ENCODE measurements around the gene TMEM143.
"Not testable (repeated sequence)": the region's sequence is repeated elsewhere in the genome, so short reads cannot be mapped to it uniquely, and the experiment has no call there.

TMEM143 gene

GRCh38 chr19:48390188-48391099 lies 26.7 kb upstream of the TMEM143 start:
- no peak for FAIRE-seq

DNA sequence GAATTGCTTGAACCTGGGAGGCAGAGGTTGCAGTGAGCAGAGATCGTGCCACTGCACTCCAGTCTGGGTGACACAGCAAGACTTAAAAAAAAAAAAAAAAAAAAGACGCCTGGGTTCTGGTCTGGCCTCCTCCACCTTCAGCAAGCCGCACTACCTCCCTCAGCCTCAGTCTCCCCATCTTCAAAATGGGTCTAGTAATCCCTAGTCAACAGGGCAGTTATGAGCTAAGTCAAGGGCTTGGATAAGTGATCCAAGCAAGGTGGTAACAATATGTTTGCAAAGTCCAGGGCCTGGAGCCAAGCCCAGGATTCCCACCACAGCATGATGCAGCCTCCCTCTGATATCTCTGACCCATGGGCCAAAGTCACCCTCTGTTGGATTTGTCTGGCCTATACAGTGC lies 23.2 kb upstream of the TMEM143 start:
- no peak for FAIRE-seq

- FAIRE-seq: no peak
These were observed 21.8 kb upstream of the TMEM143 start for GRCh38 chr19:48385461-48386087.

DNA sequence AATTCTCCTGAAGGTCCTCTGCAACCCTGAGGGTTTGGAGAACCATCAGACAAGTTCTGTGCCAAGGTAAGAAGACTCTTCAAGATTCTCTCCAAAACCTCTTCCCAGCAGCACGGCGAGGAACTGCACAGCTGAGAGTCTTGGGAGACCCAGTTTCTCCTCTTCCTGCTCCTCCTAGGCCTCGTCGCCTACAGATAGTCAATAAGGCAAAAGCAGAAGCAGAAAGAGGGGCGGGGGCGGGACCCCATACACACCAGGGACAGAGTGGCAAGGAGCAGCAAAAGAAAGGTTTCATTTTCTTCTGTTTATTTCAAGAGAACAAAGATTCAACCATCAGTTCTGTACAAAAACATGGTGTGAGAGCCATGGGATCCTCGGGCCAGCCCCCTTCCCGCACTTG lies 18.5 kb upstream of the TMEM143 start:
- no peak for FAIRE-seq

GRCh38 chr19:48381178-48381950 lies 17.6 kb upstream of the TMEM143 start:
- no peak for FAIRE-seq

DNA sequence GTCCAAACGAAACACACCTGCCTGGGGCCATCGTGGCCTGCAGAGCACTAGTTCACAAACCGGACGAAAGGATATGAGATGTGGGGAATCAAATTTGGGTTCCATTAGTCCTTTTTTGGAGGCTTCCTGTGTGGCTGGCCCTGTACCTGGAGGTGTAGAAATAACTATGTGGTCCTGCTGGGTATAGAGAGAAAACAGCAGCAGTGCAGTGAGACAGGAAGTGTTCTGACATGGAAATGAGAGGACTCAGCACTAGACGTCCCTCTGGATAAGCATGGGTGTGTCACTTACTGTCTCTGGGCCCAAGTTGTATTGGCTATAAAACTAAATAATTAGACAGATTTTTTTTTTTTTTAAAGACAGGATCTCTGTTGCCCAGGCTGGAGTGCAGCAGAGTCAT lies 15.3 kb upstream of the TMEM143 start:
- FAIRE-seq: no peak

- FAIRE-seq: no peak
These were observed 14.4 kb upstream of the TMEM143 start for GRCh38 chr19:48378194-48378570.

- FAIRE-seq: no peak
These were observed 9.8 kb upstream of the TMEM143 start for GRCh38 chr19:48373567-48373966.

GRCh38 chr19:48372904-48373303 lies 9.2 kb upstream of the TMEM143 start:
- FAIRE-seq: no peak

- FAIRE-seq: not testable (repeated sequence)
These were observed 8.0 kb upstream of the TMEM143 start for GRCh38 chr19:48371771-48372170.

GRCh38 chr19:48371367-48371766 lies 7.6 kb upstream of the TMEM143 start:
- no peak for FAIRE-seq

DNA sequence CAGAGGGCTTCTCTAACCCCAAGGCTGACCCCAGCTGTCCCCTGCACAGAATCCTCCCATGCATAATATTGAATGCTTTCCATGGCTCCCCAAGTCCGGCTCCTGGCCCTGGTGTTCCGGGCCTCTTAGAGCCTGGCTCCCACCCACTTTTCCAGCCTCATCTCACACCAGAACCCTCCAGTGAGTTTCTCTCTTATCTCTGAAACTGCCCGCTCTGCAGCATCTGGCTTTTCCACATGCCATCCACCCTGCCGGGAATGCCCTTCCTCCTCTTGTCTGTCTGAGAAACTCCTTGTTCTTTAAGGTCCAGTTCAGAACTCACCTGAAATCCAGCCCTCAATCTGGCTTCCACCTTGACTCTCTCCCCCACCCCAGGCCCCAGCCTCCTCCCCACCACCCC lies 7.2 kb upstream of the TMEM143 start:
- FAIRE-seq: no peak

DNA sequence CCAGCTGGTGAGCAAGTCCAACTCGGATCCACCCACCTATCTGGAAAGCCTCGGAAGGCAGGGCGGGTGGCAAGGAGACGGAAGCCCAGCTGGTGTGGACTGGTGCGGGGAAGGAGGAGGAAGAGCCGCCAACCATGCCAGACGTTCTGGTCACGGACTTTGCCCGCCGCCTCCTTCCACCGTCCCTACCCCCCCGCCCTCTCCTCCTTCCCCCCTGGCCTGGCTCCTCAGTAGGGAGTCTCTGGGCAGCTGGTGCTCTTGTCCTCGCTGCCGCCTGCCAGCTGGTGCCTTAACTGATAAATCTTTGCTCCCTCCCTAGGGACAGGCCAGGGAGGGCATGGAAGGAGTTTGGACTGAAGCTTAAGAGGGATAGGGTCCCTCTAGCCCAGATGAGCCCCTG lies 5.2 kb upstream of the TMEM143 start:
- no peak for FAIRE-seq

- FAIRE-seq: no peak
These were observed 4.1 kb upstream of the TMEM143 start for GRCh38 chr19:48367855-48368254.

DNA sequence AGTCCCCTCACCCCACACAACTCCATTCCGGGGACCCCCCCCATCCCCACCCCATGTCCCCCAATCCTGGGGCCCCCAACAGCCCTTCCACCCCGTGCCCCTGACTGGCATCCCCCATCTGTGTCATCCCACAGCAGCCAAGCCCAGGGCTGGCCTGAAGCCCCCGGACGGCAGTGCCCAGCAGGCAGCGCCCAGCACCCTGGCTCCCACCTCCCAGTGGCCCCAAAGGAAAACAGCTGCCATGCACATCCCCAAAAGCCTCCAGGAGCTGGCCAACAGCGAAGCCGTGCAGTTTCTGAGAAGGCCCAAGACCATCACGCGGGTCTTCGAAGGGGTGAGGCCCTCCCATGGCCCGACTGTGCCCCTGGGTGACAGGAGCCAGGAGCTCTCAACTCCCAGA lies 1.9 kb upstream of the TMEM143 start:
- FAIRE-seq: no peak

DNA sequence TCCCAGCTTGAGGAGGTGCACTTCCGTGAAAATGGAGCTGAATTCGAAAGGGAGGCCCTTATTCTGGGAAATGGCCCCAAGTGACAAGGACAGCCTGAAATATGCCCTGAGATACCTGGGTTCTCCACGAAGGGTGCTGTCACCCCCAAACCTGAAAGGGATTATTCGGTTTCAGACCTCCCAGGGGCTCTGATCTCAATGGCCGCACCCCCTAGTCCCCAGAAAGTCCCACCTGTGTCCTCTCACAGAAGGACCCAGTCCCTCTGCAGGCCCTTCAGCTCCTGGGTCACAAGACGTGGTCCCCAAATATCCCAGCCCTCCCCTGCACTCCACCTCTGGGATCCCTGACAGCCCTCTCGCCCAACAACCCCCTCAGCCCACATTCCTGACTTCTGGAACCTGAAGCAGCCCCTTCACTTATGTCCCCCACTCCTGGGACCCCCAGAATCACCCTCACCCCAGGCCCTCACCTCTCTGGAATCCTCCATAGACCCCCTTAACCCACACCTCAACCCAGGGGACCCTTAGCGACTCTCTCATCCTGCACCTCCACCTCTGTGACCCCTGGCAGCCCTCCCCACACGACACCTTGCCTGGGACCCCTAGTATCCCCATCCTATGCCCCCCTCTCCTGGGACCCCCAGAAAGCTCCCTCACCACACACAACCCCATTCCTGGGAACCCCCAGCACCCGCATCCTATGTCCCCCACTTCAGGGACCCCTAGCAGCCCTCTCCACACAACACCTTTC lies 1.0 kb upstream of the TMEM143 start:
- no peak for FAIRE-seq

GRCh38 chr19:48363500-48363809 lies 285 bp downstream of the TMEM143 start:
- no peak for FAIRE-seq

DNA sequence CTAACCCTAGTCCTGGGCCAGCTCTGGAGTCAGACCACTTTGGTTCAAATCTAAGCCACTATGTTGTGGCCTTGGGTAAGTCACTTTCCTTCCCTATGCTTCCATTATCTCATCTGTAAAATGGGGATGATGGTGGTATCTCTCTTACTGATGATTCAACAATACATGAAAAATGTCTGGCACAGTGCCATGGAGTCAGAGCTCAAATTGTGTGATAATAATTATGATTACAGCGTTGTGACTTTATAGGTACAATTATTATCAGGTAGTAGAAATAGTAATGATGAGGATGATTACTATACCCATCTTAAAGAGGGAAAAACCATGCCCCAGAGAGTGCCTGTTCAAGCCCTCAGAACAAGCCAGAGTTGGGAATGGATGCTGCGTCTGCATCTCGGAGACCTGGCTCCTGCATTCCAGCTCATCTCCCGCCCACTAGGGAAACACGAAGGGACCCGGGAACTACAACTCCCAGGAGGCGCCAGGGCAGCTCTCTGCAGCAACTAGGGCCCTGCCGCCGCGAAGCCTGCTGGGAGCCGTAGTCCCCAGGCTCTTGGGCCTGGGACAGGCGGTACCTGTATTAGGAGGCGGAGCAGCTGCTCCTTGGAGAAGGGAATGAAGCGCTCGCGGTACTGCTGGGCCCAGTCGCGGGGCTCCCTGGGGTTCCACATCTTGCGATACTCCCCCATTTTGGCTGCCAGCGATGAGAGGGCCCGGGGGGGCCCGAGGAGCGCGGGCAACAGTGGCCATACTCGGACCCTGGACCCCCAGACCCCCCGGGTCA lies 832 bp downstream of the TMEM143 start:
- FAIRE-seq: peak; percentile 81

GRCh38 chr19:48361912-48362311 lies 1.8 kb downstream of the TMEM143 start:
- FAIRE-seq: no peak

DNA sequence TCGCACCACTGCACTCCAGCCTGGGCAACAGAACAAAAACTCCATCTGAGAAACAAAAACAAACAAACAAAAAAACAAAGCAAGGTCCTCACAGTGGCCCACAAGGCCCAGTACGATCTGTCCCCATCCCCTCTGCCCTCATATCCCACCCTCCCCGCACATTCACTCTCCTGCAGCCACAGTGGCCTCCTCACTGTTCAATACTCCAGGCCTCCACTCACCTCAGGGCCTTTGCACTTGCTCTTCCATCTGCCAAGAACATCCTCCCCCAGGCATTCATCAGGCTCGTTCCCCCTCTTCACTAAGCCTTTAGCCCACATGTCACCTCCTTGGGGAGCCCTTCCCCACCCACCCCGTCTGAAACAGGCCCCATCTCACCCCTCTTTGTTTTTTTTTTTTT lies 4.6 kb downstream of the TMEM143 start:
- no peak for FAIRE-seq

GRCh38 chr19:48355365-48355954 lies 8.3 kb downstream of the TMEM143 start:
- FAIRE-seq: no peak

Measured in A204.1 (cell line).